Activated CD4-positive, alpha-beta memory T cell treated with anti-CD3 and anti-CD28 coated beads, Interleukin-2, amount 10 ng/mL, durations not matched to agents 7 days and 5 days (primary cell): ENCODE measurements around the gene SPDYE18. TPM values are rescaled to one million over a fixed set of nuclear protein-coding genes. Genes with fewer than 3 reads are reported as not detected.

Source experiments
- total RNA-seq, 2 experiments: library from RNA; stranded (reverse); gene quantifications; one replicate each; pipeline ENCODE4 v1.2.3, GENCODE V29; 2021

Gene SPDYE18
- total RNA-seq, 2 experiments from 2014 or later, result 1.0 to 1.4 TPM

Other genes starting within 250 kb of the SPDYE18 start
- gene SPDYE17, start 30.2 kb downstream of the SPDYE18 start, total RNA-seq, result not detected
- 1 to 10 TPM; 5.3 to 6.4 TPM for gene CCDC146, start 60.1 kb upstream of the SPDYE18 start, total RNA-seq
- gene FGL2, start 137.3 kb upstream of the SPDYE18 start, total RNA-seq, result 1 to 10 TPM; 4.1 to 4.2 TPM